Duodenal mucosa (tissue), 2 donors: ENCODE data around the gene LRRC4.

Experiments used
- H3K27ac ChIP-seq: one replicate; pipeline ENCODE4 v1.7.0; 2013; ENCODE audit warnings: low read depth, low read length
- H3K27me3 ChIP-seq, 2 donors: one replicate each; pipeline ENCODE4 v1.7.0; 2013; ENCODE audit warnings: low read length in 2 of 2, control low read depth in 1 of 2; ENCODE audit not compliant: insufficient read depth in 2 of 2, control insufficient read depth in 1 of 2
- H3K36me3 ChIP-seq, 2 donors: one replicate each; pipeline ENCODE4 v1.7.0; 2013; ENCODE audit warnings: low read length in 2 of 2, control low read depth in 1 of 2; ENCODE audit not compliant: insufficient read depth in 2 of 2, control insufficient read depth in 1 of 2
- H3K4me1 ChIP-seq, 2 donors: one replicate each; pipeline ENCODE4 v1.7.0; 2013; ENCODE audit warnings: low read length in 2 of 2, control low read depth in 1 of 2; ENCODE audit not compliant: insufficient read depth in 2 of 2, control insufficient read depth in 1 of 2
- H3K4me3 ChIP-seq, 2 donors: one replicate each; pipeline ENCODE4 v1.7.0; 2013; ENCODE audit warnings: low read length in 2 of 2, low read depth in 1 of 2
- H3K9ac ChIP-seq, 2 donors: one replicate each; pipeline ENCODE4 v1.7.0; 2013; ENCODE audit warnings: low read length in 2 of 2, low read depth in 1 of 2
- H3K9me3 ChIP-seq, 2 donors: one replicate each; pipeline ENCODE4 v1.7.0; 2013; ENCODE audit warnings: low read length in 2 of 2, control low read depth in 1 of 2; ENCODE audit not compliant: control insufficient read depth in 1 of 2

Gene LRRC4

DNA sequence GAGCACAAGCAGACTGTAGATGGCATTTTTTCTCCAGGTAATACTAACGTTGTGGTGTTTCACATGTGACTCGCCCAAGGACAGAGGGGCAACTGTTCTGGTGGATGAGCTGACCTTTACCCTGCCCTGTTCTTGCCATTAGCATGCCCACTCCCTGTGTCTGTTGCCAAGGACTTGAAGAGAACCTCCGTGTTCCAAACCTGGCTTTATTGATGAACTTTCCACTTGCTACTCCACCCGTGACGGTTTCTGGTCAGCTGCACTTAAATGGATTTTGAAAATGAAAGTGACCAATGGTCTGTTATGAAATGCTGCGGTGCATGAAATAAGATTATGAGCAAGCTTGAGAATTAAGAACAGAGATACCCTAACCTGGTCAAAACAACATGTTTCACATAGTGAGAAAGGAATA, 30.4 kb downstream of the LRRC4 start:
- no peak overlapping the region for H3K27ac ChIP-seq
- no peak overlapping the region for H3K9ac ChIP-seq
- peaks cover 32 to 45% of the 10 kb centered on the region in 2 donors for H3K4me1 ChIP-seq
- no peaks in the 10 kb centered on the region for H3K27me3 ChIP-seq
- no peaks in the 10 kb centered on the region for H3K9me3 ChIP-seq
- peak overlapping the region in 1 of 2 donors; percentile 26 for H3K4me3 ChIP-seq
- peaks cover 3 to 15% of the 10 kb centered on the region in 2 donors for H3K36me3 ChIP-seq

DNA sequence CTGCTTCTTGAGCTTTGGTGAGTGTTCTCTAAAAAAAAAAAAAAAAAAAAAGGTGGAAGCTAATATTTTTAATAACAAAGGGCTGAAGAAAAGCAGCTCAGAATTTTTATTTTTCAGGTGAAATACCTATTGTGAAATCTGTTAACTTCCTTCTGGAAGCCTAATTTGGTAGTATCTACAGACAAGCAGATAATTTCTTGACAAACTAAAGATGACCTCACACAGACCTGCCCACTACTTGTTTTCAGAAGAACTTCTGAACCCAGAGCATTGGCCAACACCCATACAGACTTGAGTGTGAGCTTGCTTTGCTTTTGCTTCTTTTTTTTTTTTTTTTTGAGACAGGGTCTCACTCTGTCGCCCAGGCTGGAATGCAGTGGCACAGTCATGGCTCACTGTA, 31.2 kb downstream of the LRRC4 start:
- H3K27ac ChIP-seq, result no peak overlapping the region

DNA sequence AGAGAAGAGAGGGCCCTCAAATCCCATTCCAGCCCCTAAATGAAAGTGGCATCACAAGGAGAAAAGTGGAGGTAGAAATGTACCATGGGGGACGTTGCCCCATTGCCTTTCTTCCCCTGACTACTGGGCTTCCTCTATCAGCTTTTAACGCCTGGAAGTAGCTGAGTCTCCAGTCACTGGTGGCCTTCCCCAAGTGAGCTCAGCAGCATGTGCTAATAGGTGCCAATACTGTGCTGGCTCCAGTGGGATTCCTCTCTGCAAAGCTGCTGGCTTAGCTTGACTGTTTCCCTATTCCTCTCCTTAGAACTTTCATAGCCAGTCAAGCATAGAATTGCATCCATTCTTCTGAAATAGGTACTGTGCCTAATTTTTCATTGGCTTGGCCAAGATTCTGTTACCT, 32.6 kb downstream of the LRRC4 start:
- Histone ChIP-seq H3K9me3 (no peaks in the 10 kb centered on the region), H3K4me3 (no peak overlapping the region), H3K27ac (no peak overlapping the region), H3K36me3 (peaks cover 3 to 22% of the 10 kb centered on the region in 2 donors), H3K27me3 (no peaks in the 10 kb centered on the region), H3K9ac (no peak overlapping the region), H3K4me1 (peaks cover 15 to 29% of the 10 kb centered on the region in 2 donors)

More for the DNA sequence above, 31.2 kb downstream of the LRRC4 start:
- H3K4me1 ChIP-seq, result peaks cover 29 to 38% of the 10 kb centered on the region in 2 donors
- peaks cover 3 to 15% of the 10 kb centered on the region in 2 donors for H3K36me3 ChIP-seq
- H3K9ac ChIP-seq, result no peak overlapping the region
- no peaks in the 10 kb centered on the region for H3K27me3 ChIP-seq
- H3K4me3 ChIP-seq, result no peak overlapping the region
- H3K9me3 ChIP-seq, result no peaks in the 10 kb centered on the region

DNA sequence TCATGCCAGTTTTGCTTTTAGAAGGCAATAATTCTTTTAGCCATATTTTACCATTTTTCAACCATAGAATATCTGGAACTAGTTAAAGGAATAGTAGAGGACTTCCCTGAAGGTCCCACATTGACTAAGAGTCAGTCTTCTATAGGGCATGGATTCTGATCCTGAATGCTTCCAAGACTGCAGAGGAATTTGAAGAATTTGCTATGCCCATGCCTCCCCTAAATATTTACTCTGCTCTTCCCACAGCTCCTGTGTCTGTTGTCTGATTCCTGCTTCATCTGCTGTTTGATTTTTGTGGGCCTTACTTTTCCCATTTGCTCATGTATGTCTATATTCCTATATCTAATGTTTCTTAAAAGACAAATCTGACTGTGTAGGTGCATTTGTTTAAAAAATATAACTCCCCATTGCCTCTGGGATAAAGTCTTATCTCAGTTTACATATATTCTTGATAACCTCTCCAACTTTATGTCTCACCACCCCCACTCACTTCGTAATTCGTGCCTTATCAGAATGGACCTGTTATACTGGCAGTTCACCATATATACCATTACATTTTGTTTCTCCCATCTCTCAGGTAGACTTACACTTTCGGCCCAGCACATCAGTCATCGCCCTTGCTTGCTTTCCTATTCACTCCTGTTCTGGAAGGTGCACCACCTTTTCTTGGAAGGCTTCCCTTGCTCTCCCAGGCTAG, 33.9 kb downstream of the LRRC4 start:
- peaks cover 9 to 24% of the 10 kb centered on the region in 2 donors for H3K4me1 ChIP-seq
- no peaks in the 10 kb centered on the region for H3K9me3 ChIP-seq
- H3K36me3 ChIP-seq, result peaks cover 6 to 32% of the 10 kb centered on the region in 2 donors
- H3K27ac ChIP-seq, result no peak overlapping the region
- no peaks in the 10 kb centered on the region for H3K27me3 ChIP-seq
- no peak overlapping the region for H3K9ac ChIP-seq
- no peak overlapping the region for H3K4me3 ChIP-seq

DNA sequence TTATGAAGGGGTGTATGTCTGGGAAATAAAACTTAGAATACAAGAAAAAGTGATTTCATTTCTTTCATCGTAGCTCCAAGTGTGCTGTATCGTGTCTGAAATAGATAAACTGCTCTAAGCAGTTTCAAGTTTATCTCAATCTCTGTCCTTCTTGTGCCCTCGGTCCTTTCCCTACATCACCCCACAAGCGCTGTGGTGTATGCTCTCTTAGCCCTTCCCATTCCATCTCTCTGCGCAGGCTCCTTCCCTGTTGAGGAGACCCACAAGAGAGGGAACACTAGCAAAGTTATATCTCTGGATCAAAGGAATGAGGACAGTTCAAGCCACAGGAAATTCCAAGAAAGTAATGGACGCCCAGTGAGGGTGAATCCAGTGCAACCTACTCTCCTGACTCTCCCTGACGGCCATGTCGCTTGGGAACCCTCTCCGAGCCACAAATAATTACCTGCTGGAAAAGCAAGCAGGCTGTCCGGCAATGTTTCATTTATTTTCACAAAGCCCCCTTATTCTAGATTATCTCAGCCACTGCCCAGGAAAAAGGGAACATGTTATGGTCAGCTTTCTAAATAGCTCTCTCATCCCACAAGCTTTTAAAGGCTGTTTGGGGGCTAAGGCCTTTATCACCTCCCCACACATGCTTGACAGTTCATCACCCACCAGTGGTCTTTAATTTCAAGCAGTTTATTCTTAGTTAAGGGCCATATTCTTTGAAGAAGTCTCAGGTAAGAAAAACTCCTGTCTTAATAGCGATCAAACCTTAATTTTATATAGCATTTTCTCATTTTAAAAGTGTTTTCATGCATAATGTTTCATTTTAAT, 34.8 kb downstream of the LRRC4 start:
- Histone ChIP-seq H3K4me3 (no peak overlapping the region), H3K27me3 (no peaks in the 10 kb centered on the region), H3K4me1 (peaks cover 9 to 24% of the 10 kb centered on the region in 2 donors), H3K27ac (no peak overlapping the region), H3K9me3 (no peaks in the 10 kb centered on the region), H3K9ac (no peak overlapping the region), H3K36me3 (peaks cover 6 to 33% of the 10 kb centered on the region in 2 donors)

DNA sequence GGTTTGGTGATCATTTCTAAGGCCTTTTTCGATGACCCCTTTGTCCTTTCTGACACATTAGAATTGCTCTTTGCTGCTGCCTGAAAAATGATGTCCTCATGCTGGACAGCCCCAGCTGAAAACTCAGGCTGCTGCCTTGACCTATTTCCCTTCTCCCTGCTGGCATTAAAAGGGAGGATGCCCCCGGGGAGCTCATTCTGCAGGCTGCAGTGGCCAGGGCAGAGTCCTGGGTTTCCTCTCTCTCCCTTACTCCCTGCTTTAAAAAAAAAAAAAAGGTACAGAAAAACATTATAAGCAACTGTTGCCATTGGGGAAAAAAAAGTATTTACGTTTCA, 35.4 kb downstream of the LRRC4 start:
- Histone ChIP-seq H3K9ac (no peak overlapping the region), H3K27ac (no peak overlapping the region), H3K4me3 (no peak overlapping the region)

DNA sequence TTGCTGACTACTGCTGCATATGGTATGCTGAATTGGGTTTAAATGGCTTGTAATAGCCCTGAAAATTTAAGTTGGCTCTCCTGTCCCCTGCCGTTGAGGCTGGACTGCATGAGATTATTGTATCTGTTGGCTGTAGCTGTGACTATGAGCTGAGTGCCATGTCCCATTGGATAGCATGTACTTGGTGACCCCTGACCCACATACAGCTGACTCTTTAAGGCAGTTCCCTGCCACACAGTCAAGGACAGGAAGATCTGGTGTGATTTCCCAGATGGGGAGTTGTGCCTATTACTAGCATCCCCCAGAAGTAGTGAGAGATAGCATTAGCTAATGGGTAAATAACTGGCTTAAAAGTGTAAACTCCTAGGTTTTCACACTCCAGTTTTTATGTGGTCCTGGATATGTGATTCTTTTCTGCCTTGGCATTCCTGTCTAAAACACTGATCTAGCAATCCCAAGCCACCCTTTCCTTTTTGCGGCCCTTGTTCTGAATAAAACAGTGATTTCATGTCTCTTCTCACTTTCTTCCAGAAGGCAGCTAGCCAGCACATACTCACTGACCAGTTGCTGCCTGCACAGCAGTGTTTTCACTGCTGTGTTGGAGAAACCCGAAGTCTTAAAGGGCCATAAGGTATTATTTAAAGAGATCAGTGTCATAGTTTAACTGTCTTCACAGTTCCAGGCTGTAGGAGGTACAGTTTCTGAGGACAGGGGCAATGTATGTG, 35.9 kb downstream of the LRRC4 start:
- Histone ChIP-seq H3K4me1 (peaks cover 3 to 14% of the 10 kb centered on the region in 2 donors), H3K9ac (no peak overlapping the region), H3K9me3 (no peaks in the 10 kb centered on the region), H3K27ac (no peak overlapping the region), H3K36me3 (peaks cover 10 to 35% of the 10 kb centered on the region in 2 donors), H3K4me3 (no peak overlapping the region), H3K27me3 (no peaks in the 10 kb centered on the region)

More for the DNA sequence above, 35.4 kb downstream of the LRRC4 start:
- H3K36me3 ChIP-seq, result peaks cover 9 to 35% of the 10 kb centered on the region in 2 donors
- peaks cover 8 to 19% of the 10 kb centered on the region in 2 donors for H3K4me1 ChIP-seq
- no peaks in the 10 kb centered on the region for H3K9me3 ChIP-seq
- H3K27me3 ChIP-seq, result no peaks in the 10 kb centered on the region

DNA sequence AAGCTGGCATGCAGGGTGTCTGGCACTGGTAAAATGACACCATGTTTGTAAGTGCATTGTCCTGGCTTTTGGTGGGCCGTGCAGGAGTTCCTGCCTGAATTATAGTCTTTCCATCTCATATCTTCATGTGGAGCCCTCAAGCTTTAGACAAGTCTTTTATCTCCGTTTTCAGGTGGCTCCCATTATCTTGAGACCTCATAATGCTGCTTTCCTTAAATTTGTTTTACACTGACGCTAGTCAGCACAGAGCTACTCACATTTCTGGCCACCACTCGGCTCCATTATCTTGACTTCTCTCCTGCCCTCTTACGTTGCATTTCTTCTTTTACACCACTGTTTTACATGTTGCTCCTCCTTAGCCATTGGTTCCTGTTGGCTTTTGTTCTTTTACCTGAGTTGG, 37.2 kb downstream of the LRRC4 start:
- Histone ChIP-seq H3K36me3 (peaks cover 10 to 35% of the 10 kb centered on the region in 2 donors), H3K9me3 (no peaks in the 10 kb centered on the region), H3K27ac (no peak overlapping the region), H3K4me1 (peaks cover 0 to 7% of the 10 kb centered on the region in 2 donors), H3K27me3 (no peaks in the 10 kb centered on the region), H3K4me3 (no peak overlapping the region), H3K9ac (no peak overlapping the region)

DNA sequence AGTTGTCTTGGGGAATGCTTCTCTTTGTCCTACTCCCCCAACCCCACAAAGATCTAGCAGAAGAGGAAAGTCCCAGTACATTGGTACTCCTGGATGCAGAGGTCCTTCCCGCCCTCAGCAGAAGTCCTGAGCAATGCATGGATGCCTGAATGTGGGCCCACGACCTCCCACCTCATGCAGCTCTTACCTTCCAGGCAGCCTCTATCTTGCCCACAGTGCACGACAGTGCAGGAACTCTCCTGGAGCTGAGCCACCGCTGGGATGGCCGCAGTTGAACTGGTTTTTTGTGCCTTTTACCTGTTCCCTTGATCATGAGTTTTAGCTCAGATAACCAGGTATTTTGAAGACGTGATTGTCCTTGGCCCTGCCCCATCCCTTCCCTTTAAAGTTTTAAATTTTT, 37.9 kb downstream of the LRRC4 start:
- Histone ChIP-seq H3K36me3 (peaks cover 7 to 31% of the 10 kb centered on the region in 2 donors), H3K27ac (no peak overlapping the region), H3K9ac (no peak overlapping the region), H3K4me1 (peaks cover 0 to under 1% of the 10 kb centered on the region in 2 donors), H3K4me3 (no peak overlapping the region), H3K27me3 (no peaks in the 10 kb centered on the region), H3K9me3 (no peaks in the 10 kb centered on the region)

DNA sequence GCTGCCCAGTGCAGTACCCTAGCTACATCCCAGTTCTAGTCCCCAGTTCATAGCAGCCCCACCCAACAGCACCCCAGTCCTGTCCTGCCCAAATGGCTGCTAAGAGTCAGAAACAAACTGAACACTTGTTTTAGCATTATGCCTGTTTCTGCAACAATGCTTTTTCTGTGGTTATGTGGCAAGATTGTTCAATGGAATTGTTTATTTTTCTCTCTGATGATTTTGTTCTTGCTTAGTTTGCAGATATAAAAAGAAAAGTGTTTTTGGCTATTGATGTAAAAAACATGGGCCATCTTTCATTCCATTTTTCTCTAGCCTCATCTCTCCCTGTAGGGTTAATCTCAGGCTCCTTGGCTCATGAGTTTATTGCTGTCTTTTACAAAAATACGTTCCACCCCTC, 42.5 kb downstream of the LRRC4 start:
- Histone ChIP-seq H3K9ac (no peak overlapping the region), H3K27ac (no peak overlapping the region), H3K4me1 (no peaks in the 10 kb centered on the region), H3K27me3 (no peaks in the 10 kb centered on the region), H3K9me3 (no peaks in the 10 kb centered on the region), H3K4me3 (no peak overlapping the region), H3K36me3 (peaks cover 6 to 20% of the 10 kb centered on the region in 2 donors)
